KMS-11 (cell line): ENCODE data around the gene GPR137.

Experiments used
- H2AFZ ChIP-seq: fragments of 200-600 bp; sonication (generic); 2 replicates; pipeline ENCODE4 v1.6.1; 2016; ENCODE audit warnings: antibody characterized with exemption, mixed run types, low read depth
- H3K27ac ChIP-seq: fragments of 200-600 bp; sonication (generic); 2 replicates; pipeline ENCODE4 v1.6.1; 2016; ENCODE audit warnings: mild to moderate bottlenecking, mixed run types
- H3K27me3 ChIP-seq: fragments of 200-600 bp; sonication (generic); 2 replicates; pipeline ENCODE4 v1.6.1; 2017; ENCODE audit warnings: mild to moderate bottlenecking, low read depth, mixed run types, moderate library complexity; ENCODE audit not compliant: insufficient read depth
- H3K36me3 ChIP-seq: fragments of 200-600 bp; sonication (generic); 2 replicates; pipeline ENCODE4 v1.6.1; 2017; ENCODE audit warnings: mild to moderate bottlenecking, mixed run types; ENCODE audit not compliant: insufficient read depth
- H3K4me1 ChIP-seq: fragments of 200-600 bp; sonication (generic); 2 replicates; pipeline ENCODE4 v1.6.1; 2016; ENCODE audit warnings: mild to moderate bottlenecking, low read depth, mixed run types; ENCODE audit not compliant: poor library complexity, severe bottlenecking
- H3K4me2 ChIP-seq: fragments of 200-600 bp; sonication (generic); 2 replicates; pipeline ENCODE4 v1.7.0; 2016; ENCODE audit warnings: mild to moderate bottlenecking, mixed run types
- H3K4me3 ChIP-seq: fragments of 200-600 bp; sonication (generic); IDR thresholded peaks from 2 replicates; pipeline ENCODE4 v1.6.1; 2017; ENCODE audit warnings: low read depth, low read length, mixed read lengths; ENCODE audit not compliant: insufficient read depth
- H3K79me2 ChIP-seq: fragments of 200-600 bp; sonication (generic); 2 replicates; pipeline ENCODE4 v1.6.1; 2016; ENCODE audit warnings: low read depth, mixed run types; ENCODE audit not compliant: insufficient read depth
- H3K9ac ChIP-seq: fragments of 200-600 bp; sonication (generic); 2 replicates; pipeline ENCODE4 v1.6.1; 2016; ENCODE audit warnings: mild to moderate bottlenecking, mixed run types
- H4K20me1 ChIP-seq: fragments of 200-600 bp; sonication (generic); 2 replicates; pipeline ENCODE4 v1.6.1; 2016; ENCODE audit warnings: mild to moderate bottlenecking, mixed run types; ENCODE audit not compliant: insufficient read depth
- CTCF ChIP-seq: fragments of 200-600 bp; sonication (generic); conservative IDR thresholded peaks from 2 replicates; pipeline ENCODE4 v1.6.1; 2017; ENCODE audit warnings: low read depth, mild to moderate bottlenecking, antibody characterized with exemption, low read length, moderate library complexity, mixed read lengths

The GPR137 gene

GRCh38 chr11:64304316-64305072 is 18.8 kb downstream of the GPR137 start:
- no peaks in the 10 kb centered on the region for H4K20me1 ChIP-seq
- H3K4me2 ChIP-seq, result peak overlapping the region; percentile 77
- H3K79me2 ChIP-seq, result peaks cover 26% of the 10 kb centered on the region
- H3K27me3 ChIP-seq, result peaks cover 12% of the 10 kb centered on the region
- TF ChIP-seq CTCF, result peak; percentile 94
- H3K9ac ChIP-seq, result peak overlapping the region; percentile 98
- peaks cover 46% of the 10 kb centered on the region for H3K4me1 ChIP-seq
- H3K4me3 ChIP-seq, result no peak overlapping the region
- peak overlapping the region; percentile 100 for H3K27ac ChIP-seq
- H2AFZ ChIP-seq, result peak overlapping the region; percentile 77
- H3K36me3 ChIP-seq, result no peaks in the 10 kb centered on the region

- H3K4me1 ChIP-seq, result peaks cover 52% of the 10 kb centered on the region
- H3K79me2 ChIP-seq, result peaks cover 26% of the 10 kb centered on the region
- peak within 1 kb of the TSS; percentile 77 for H2AFZ ChIP-seq
- peak within 1 kb of the TSS; percentile 90 for H3K4me2 ChIP-seq
- H3K4me3 ChIP-seq, result no peak within 1 kb of the TSS
- no peaks in the 10 kb centered on the region for H3K36me3 ChIP-seq
- no peaks in the 10 kb centered on the region for H4K20me1 ChIP-seq
- no peak for TF ChIP-seq CTCF
- peaks cover 6% of the 10 kb centered on the region for H3K27me3 ChIP-seq
- peak within 1 kb of the TSS; percentile 98 for H3K9ac ChIP-seq
- H3K27ac ChIP-seq, result peak within 1 kb of the TSS; percentile 100
These were observed 19.5 kb downstream of the GPR137 start, which contains the start of gene ESRRA for GRCh38 chr11:64305075-64305690. TSS of gene ESRRA (plus strand) at chr11:64305524. CDS start at chr11:64307180, 1,656 bp downstream.

- H3K27me3 ChIP-seq, result no peaks in the 10 kb centered on the region; the same call in 1 of the 2 replicates
- H3K27ac ChIP-seq, result peak overlapping the region; percentile 75
- H3K4me2 ChIP-seq, result peak overlapping the region; percentile 90
- no peaks in the 10 kb centered on the region for H4K20me1 ChIP-seq
- H2AFZ ChIP-seq, result peak overlapping the region; percentile 37
- H3K4me3 ChIP-seq, result no peak overlapping the region
- TF ChIP-seq CTCF, result peak; percentile 47; the same call in 1 of the 2 replicates
- H3K4me1 ChIP-seq, result peaks cover 48% of the 10 kb centered on the region
- H3K9ac ChIP-seq, result peak overlapping the region; percentile 76
- H3K36me3 ChIP-seq, result no peaks in the 10 kb centered on the region
- peaks cover 33% of the 10 kb centered on the region for H3K79me2 ChIP-seq
These were observed 20.3 kb downstream of the GPR137 start for GRCh38 chr11:64305691-64306562.

GRCh38 chr11:64306563-64306875 is 20.9 kb downstream of the GPR137 start:
- H2AFZ ChIP-seq, result peak overlapping the region; percentile 37
- H3K9ac ChIP-seq, result peak overlapping the region; percentile 76
- no peaks in the 10 kb centered on the region; the same call in 1 of the 2 replicates for H3K27me3 ChIP-seq
- H4K20me1 ChIP-seq, result no peaks in the 10 kb centered on the region
- H3K36me3 ChIP-seq, result no peaks in the 10 kb centered on the region
- H3K4me3 ChIP-seq, result no peak overlapping the region
- no peak for TF ChIP-seq CTCF
- peak overlapping the region; percentile 90 for H3K4me2 ChIP-seq
- H3K79me2 ChIP-seq, result peaks cover 36% of the 10 kb centered on the region
- H3K27ac ChIP-seq, result peak overlapping the region; percentile 75
- H3K4me1 ChIP-seq, result peaks cover 42% of the 10 kb centered on the region
